ENCODE data around the gene ASTN2.

Gene ASTN2

DNA sequence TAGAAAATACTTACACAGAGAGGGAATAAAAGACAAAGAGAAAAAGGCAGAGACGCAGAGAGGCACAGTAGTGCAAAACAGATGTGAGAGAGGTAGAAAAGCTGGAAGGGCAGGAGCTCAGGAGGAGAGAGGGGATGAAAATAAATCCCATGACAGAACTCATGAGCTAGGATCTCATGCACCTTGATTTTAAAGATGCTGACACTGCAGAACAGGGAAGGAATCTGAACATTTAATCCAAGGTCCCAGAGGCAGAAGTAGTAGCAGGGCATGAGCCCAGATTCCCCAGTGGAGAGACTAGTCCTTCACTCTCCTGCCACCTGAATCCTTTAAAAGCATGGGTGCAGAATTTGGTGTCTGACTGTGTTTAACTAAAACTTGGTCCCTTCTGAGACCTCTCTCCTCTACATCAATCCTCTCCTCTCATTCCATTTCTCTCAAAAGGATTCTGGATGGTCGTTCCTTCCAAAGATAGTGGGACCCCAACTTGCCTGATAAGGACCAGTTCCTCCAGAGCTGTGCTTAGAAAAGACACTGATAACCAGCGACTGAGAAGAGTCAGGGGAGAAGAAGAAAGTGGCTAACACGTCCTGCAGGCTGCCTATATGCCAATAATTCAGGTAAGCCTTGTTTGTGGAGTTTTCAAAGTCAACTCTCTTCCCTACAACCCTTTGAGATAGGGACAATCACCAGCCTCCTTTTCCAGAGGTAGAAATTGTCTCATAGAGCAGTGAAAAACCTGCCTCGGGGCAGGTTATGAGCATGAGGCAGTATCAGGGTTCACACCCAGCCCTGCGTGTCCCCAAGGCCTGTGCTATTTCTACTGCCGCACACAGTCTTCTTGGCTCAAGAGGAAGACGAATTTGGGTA, 931.0 kb downstream of the ASTN2 start:
- DNase-seq, result peak; percentile 11 to 37
- TF ChIP-seq GATA1 (IDR thresholded peaks at IDR 0.05; ENCODE audit: low read depth, low read length), result no peak
- TF ChIP-seq POLR2A (IDR thresholded peaks at IDR 0.05; ENCODE audit: low read length), result no peak

DNA sequence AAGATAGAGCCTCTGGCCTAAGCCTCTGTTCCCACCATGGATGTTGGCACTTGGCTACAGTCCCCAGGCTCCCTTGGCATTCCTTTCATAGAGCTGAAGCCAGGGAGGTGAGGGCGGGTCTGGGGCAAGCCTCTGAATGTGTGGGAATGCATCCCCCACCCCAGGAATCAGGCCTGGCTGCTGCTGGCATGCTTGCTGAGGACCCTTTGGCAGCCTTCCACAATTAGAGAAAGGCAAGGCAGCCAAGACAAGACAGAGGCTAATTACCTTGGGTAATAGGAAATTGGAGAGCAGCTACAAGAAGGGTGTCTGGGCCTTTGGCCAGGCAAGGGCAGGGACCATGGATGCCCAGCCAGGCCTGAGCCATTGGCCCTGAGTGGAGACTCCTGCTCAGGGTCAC, 932.1 kb downstream of the ASTN2 start:
- no peak for DNase-seq
- TF ChIP-seq GATA1 (IDR thresholded peaks at IDR 0.05; ENCODE audit: low read depth, low read length) (no peak), POLR2A (IDR thresholded peaks at IDR 0.05; ENCODE audit: low read length) (no peak)

DNA sequence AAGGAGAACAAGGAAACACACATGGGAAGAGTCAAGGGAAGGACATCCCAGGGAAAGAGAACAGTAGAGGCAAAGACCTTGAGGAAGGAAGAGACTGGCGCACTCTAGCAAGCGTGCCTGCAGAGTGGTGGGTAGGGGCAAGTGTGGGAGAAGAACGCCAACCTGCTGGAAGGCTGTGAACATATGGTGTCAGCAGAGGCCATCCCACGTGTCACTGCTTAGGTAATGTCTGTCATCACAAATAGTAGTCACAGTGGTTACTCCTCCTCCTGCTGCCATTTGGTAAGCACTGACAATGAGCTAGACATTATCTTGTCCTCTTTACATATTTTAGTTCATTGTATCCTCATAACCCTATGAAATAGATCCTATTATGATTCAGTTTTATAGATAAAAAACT, 934.2 kb downstream of the ASTN2 start:
- TF ChIP-seq GATA1 (IDR thresholded peaks at IDR 0.05; ENCODE audit: low read depth, low read length) (no peak), POLR2A (IDR thresholded peaks at IDR 0.05; ENCODE audit: low read length) (no peak)
- DNase-seq, result no peak

DNA sequence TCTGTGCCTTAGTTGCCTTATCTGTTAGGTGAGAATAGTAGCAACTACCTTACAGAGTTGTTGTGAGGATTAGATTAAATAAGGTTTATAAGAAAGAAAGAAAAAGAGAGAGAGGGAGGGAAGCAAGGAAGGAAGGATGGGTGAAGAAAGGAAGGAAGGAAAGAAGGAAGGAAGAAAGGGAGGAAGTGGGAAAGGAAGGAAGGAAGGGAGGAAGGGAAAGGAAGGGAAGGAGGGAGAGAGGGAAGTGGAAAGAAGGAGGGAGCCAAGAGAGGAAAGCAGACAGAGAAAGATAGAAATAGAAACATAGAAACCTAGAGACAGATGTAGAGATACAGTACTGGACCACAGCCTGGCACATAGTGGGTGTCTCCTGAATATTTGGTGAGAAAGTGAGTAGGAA, 934.9 kb downstream of the ASTN2 start:
- no peak for DNase-seq
- no peak for TF ChIP-seq GATA1 (IDR thresholded peaks at IDR 0.05; ENCODE audit: low read depth, low read length)
- no peak for TF ChIP-seq POLR2A (IDR thresholded peaks at IDR 0.05; ENCODE audit: low read length)

DNA sequence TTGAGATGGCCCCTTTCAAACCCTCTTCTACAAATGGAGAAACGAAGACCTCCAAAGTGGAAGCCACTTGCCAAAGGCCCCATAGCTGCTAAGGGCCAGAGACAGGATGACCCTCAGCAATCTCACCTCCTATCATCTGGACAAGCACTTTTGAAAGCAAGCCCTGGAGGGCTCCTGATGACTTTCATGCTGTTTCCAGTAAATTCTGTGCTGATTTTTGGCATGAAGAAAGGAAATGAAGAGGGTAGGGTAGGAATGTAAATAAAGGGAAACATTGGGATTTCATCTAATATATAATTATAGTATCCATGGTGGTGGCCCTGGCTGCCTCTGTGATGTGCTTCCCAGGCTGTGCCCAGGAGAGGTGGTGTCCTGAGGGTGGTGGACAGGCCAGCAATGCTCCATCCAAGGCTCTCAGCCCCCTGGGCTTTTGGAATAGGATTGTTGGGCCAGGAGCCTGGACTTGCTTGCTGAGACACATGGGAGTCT, 935.8 kb downstream of the ASTN2 start:
- no peak for TF ChIP-seq GATA1 (IDR thresholded peaks at IDR 0.05; ENCODE audit: low read depth, low read length)
- TF ChIP-seq POLR2A (IDR thresholded peaks at IDR 0.05; ENCODE audit: low read length), result no peak
- no peak for DNase-seq

DNA sequence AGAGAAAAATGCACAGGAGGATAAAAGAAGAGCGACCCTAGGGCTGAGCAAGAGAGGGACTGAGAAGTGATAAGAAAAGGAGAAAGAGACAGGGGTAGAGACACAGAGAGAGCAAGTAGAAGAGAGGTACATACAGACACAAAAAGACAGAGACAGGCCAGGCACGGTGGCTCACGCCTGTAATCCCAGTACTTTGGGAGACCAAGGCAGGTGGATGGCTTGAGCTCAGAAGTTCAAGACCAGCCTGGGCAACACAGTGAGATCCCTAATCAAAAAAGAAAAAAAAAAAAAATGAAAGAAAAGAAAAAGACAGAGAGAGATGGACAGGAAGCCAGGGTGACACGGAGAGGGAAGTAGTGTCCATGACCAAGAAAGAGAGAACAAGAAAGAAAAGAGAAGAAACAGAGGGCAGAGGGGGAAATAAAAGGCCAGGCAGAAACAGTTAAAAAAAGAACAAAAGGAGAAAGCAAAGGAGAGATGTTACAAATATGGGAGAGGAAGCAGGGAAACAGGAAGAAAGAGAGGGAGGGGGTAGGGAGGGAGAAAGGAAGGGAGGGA, 937.2 kb downstream of the ASTN2 start:
- no peak for DNase-seq
- TF ChIP-seq POLR2A (IDR thresholded peaks at IDR 0.05; ENCODE audit: low read length) (no peak), GATA1 (IDR thresholded peaks at IDR 0.05; ENCODE audit: low read depth, low read length) (no peak)

DNA sequence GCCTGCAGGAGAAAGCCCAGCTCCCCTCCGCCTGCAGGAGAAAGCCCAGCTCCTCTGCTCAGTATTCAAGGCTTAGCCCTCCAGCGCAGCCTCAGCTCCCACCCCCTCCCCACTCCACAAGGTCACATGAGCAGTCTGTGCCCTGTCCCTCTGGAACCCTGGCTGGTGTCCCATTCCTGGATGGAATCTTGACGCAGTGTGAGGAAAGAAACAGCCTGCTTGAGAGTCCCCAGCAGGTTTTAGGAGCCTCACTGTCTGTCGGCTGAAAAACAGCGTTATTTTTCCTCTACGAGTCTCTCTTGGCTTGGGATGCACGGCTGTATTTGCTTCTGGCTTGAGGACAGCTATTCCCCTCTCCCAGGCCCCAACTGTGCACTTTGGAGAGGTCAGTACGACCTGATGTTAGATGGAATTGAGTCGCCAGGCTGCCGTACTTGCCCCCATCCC, 937.9 kb downstream of the ASTN2 start:
- no peak for DNase-seq
- TF ChIP-seq POLR2A (IDR thresholded peaks at IDR 0.05; ENCODE audit: low read length) (no peak), GATA1 (IDR thresholded peaks at IDR 0.05; ENCODE audit: low read depth, low read length) (no peak)

DNA sequence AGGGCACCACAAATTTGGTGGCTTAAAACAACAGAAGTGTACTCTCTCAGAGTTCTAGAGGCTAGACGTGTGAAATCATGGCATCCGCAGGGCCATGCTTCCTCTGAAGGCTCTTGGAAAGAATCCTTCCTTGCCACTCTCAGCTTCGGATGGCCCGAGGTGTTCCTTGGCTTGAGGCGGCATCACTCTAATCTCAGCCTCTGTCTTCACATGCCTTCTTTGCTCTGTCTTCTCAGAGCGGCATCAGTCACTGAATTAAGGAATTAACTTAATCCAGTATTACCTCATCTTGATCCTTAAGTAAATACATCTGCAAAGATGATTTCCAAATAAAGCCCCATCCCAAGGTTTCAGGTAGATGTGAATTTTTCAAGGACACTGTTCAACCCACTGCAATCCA, 938.9 kb downstream of the ASTN2 start:
- DNase-seq, result no peak
- TF ChIP-seq POLR2A (IDR thresholded peaks at IDR 0.05; ENCODE audit: low read length) (no peak), GATA1 (IDR thresholded peaks at IDR 0.05; ENCODE audit: low read depth, low read length) (no peak)

DNA sequence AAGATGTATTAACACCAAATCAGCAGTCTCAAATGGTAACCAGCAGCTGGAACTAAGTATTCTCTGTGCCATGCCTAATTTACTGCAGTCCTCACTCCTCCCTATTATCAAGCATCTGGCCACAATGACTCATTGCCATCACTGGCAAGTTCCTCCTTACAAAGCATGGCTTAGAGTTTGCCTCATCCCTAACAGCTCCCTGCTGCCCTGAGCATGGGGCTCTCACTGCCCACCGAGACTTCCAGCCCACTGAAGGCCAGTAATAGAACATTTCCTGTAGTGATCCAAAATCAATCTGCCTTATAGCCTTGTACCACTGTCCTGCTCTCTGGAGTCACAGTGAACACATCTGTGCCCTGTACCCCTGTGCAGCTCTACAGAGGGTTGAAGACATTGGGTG, 939.7 kb downstream of the ASTN2 start:
- DNase-seq, result peak in 1 of 2 experiments; percentile 22

DNA sequence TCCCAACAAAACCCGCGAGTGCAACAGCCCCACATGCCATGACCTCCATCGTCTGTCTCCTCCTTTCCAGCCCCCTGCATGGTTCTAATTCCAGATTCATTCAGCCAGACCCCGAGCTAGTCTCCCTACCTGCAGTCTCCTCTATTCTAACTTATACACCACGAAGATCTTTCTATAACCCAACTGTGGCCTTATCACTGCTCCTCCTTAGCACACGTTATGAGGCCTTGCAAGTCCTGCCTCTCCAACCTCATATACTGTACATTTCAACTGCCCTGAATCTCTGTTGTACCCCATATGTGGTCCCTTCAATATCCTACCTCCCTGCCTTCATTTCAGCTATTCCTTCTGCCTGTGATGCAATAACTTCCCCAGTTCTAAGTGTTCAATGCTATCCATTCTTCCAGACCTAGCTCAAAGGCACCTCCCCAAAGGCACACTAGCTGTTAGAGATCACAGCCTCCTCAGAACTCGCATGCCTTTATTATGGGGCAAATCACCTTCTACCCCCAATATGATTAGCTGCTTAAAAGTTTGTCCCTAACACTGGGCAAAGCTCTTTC, 942.8 kb downstream of the ASTN2 start:
- TF ChIP-seq GATA1 (IDR thresholded peaks at IDR 0.05; ENCODE audit: low read depth, low read length) (no peak), POLR2A (IDR thresholded peaks at IDR 0.05; ENCODE audit: low read length) (no peak)
- peak; percentile 21 to 44 for DNase-seq

More for the DNA sequence above, 939.7 kb downstream of the ASTN2 start:
- TF ChIP-seq POLR2A (IDR thresholded peaks at IDR 0.05; ENCODE audit: low read length) (no peak), GATA1 (IDR thresholded peaks at IDR 0.05; ENCODE audit: low read depth, low read length) (no peak)

DNA sequence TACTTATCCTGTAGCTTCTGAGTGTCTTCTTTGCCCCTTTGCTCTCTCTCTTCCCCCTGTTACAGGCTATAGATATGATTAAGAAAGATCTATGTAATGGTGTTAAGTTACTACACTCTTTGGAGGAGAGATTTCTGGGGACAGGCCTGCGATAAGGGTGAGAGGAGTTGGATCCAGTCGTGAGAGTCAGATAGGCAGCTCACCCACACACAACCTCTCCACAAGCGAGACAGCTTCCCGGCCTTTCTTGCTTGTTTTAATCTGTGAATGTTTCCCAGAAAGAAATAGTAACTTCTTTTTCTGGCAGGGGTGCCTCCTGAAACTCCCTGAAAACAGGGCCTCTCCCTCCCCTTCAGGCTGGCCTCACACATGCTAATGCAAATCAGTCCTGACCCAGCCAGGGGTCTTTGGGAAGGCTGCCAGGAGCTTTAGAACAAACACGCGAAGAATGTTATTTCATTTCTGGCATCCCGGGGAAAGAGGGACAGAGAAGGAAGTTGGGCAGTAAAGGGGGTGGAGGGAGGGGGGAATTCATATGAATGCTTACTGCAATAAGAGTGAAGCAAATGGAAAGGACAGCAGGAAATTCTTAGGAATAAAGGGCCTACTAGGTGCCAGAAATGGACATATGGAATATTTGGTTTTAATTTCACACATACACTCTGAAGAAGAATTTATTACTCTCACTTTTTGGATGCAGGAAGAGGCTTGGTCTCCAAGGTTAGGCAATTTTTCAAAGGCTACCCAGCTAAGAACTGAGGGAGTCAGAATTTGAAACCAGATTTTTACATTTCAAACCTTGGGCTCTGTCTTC, 943.6 kb downstream of the ASTN2 start:
- DNase-seq, result peak; percentile 58 to 75
- TF ChIP-seq POLR2A (IDR thresholded peaks at IDR 0.05; ENCODE audit: low read length), result peak; percentile 23
- TF ChIP-seq GATA1 (IDR thresholded peaks at IDR 0.05; ENCODE audit: low read depth, low read length), result no peak

DNA sequence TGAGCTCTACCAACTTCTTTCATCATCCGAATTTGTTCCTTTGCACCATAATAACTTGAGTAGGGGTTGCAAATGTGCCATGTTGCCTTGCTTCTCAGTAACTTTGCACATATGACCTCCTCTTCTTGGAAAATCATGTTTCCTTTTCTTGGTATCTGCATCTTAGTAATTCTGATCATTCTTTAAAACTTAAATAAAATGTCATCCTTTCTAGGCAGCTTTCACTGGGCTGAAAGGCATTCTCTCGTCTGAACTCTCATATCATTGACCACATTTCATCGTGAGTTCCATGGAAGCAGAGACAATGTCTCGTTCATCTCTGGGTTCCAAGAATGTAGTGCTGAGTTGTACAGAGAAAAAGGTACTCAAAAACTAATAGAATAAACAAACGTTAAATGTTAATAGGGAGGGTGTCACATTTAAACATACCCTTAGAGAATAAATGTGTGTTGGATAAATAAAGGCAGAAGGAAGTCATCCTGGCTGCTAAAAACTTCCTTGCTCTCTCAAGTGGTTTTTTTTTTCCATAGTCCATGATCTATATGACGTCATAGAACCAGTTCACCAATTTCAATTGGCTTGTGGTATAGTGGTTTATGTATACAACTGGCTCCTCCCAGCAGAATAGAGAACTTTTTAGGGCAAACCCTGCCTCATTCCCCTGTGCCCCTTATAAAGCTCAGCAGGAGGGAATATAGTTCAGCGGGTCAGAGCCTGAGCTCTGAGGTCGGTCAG, 945.9 kb downstream of the ASTN2 start:
- peak; percentile 33 to 43 for DNase-seq
- no peak for TF ChIP-seq GATA1 (IDR thresholded peaks at IDR 0.05; ENCODE audit: low read depth, low read length)
- no peak for TF ChIP-seq POLR2A (IDR thresholded peaks at IDR 0.05; ENCODE audit: low read length)

DNA sequence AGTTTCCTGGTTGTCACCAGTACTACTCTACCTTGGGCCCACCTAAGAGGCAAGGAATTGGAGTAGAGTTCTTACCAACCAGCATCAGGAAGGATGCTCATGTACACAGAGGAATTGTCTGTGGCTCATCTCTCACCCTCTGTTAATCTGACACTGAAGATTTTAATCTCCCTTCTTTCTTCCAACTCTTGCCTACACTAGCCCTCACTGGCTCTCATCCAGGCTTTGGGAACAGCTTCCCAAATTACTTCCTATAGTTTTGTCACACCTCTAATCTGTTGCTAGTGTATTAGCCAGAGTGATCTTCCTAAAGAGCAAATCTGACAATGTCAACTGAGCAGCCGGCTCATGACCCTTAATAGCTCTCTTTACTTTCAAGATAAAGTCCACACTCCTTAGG, 946.5 kb downstream of the ASTN2 start:
- DNase-seq, result peak in 1 of 2 experiments; percentile 41
- TF ChIP-seq POLR2A (IDR thresholded peaks at IDR 0.05; ENCODE audit: low read length) (no peak), GATA1 (IDR thresholded peaks at IDR 0.05; ENCODE audit: low read depth, low read length) (no peak)

Measured in erythroblast (primary cell).